HL-60/S4 (cell line): ENCODE measurements around the gene PCDHB16.
"Not testable (repeated sequence)": the region's sequence is repeated elsewhere in the genome, so short reads cannot be mapped to it uniquely, and the experiment has no call there.

Source experiments
- in situ Hi-C: fragments of 300-500 bp; cut with MboI; formaldehyde crosslinking; loops from 2 replicates; pipeline ENCODE4 v1.14.3; 2022; ENCODE audit warnings: low sequenced_read_pairs

Gene PCDHB16

DNA sequence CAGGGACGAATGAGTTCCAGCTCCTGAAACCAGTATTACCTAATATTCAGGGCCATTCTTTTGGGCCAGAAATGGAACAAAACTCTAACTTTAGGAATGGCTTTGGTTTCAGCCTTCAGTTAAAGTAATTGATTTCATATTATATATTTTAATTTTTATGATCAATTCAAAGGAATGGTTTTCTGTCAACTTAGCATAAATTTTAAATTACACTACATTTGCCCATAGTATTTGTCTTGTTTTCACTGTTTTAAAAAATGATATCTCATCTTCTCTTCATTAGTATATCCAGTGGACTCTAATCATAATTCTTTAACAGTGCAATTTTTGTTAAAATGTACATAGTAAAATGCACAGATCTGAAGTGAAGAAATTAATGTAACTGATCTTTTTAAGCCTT lies 1.9 kb upstream of the PCDHB16 start:
- in situ Hi-C loops: loop anchor here (25.0 kb wide), 1 partner anchor 382 kb away; no protein-coding TSS in a partner anchor

DNA sequence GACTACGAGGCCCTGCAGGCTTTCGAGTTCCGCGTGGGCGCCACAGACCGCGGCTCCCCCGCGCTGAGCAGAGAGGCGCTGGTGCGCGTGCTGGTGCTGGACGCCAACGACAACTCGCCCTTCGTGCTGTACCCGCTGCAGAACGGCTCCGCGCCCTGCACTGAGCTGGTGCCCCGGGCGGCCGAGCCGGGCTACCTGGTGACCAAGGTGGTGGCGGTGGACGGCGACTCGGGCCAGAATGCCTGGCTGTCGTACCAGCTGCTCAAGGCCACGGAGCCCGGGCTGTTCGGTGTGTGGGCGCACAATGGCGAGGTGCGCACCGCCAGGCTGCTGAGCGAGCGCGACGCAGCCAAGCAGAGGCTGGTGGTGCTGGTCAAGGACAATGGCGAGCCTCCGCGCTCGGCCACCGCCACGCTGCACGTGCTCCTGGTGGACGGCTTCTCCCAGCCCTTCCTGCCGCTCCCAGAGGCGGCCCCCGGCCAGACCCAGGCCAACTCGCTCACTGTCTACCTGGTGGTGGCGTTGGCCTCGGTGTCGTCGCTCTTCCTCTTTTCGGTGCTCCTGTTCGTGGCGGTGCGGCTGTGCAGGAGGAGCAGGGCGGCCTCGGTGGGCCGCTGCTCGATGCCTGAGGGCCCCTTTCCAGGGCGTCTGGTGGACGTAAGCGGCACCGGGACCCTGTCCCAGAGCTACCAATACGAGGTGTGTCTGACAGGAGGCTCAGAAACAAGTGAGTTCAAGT lies 2.1 kb downstream of the PCDHB16 start:
- in situ Hi-C loops: loop anchor here (25.0 kb wide), 1 partner anchor 378 kb away; no protein-coding TSS in a partner anchor

DNA sequence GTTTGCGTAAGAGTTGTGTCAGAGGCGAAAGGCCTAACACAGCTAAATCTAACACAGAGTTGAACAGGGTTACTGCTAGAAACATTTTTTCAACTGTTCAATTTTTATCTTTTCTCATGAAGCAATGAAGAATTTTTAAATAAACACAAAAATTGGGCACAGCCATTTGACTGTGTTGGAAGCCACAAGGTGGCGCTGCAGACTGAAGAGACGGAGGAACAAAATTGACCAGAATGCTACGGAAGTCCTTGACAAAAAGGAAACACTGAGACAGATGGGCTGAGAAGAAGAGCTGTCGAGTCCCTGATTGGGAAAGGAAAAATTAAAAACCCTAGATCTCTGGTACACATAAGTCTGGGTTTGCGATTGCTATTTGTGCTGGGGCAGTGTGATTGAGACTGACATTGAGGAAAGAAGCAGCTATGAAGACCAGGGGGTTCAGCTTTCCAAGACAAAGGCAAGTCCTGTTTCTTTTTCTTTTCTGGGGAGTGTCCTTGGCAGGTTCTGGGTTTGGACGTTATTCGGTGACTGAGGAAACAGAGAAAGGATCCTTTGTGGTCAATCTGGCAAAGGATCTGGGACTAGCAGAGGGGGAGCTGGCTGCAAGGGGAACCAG lies 4.8 kb downstream of the PCDHB16 start, which contains the start of gene PCDHB9:
Gene PCDHB9, plus strand, starts transcription at position 265 of the 616 bp plus-strand sequence. Its CDS starts 158 bp downstream, at position 423.
- in situ Hi-C loops: loop anchor here (25.0 kb wide), 1 partner anchor 375 kb away; no protein-coding TSS in a partner anchor

DNA sequence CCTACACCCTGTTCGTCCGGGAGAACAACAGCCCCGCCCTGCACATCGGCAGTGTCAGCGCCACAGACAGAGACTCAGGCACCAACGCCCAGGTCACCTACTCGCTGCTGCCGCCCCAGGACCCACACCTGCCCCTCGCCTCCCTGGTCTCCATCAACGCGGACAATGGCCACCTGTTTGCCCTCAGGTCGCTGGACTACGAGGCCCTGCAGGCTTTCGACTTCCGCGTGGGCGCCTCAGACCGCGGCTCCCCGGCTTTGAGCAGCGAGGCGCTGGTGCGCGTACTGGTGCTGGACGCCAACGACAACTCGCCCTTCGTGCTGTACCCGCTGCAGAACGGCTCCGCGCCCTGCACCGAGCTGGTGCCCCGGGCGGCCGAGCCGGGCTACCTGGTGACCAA lies 6.5 kb downstream of the PCDHB16 start:
- in situ Hi-C loops: loop anchor here (25.0 kb wide), 1 partner anchor 374 kb away; no protein-coding TSS in a partner anchor

DNA sequence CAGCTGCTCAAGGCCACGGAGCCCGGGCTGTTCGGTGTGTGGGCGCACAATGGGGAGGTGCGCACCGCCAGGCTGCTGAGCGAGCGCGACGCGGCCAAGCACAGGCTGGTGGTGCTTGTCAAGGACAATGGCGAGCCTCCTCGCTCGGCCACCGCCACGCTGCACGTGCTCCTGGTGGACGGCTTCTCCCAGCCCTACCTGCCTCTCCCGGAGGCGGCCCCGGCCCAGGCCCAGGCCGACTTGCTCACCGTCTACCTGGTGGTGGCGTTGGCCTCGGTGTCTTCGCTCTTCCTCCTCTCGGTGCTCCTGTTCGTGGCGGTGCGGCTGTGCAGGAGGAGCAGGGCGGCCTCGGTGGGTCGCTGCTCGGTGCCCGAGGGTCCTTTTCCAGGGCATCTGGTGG lies 6.9 kb downstream of the PCDHB16 start:
- in situ Hi-C loops: loop anchor here (25.0 kb wide), 1 partner anchor 373 kb away; no protein-coding TSS in a partner anchor

- in situ Hi-C loops: loop anchor here (25.0 kb wide), 1 partner anchor 370 kb away; no protein-coding TSS in a partner anchor
Measured at GRCh38 chr5:141192110-141192725, 10.0 kb downstream of the PCDHB16 start, which contains the start of gene PCDHB10. PCDHB10 (plus strand) TSS chr5:141192353; CDS start chr5:141192553, 200 bp downstream.

GRCh38 chr5:141194332-141194731 lies 12.1 kb downstream of the PCDHB16 start:
- in situ Hi-C loops: loop anchor here (25.0 kb wide), 1 partner anchor 368 kb away; no protein-coding TSS in a partner anchor

GRCh38 chr5:141196363-141196762 lies 14.2 kb downstream of the PCDHB16 start:
- in situ Hi-C loops: loop anchor here (25.0 kb wide), 1 partner anchor 366 kb away; no protein-coding TSS in a partner anchor

DNA sequence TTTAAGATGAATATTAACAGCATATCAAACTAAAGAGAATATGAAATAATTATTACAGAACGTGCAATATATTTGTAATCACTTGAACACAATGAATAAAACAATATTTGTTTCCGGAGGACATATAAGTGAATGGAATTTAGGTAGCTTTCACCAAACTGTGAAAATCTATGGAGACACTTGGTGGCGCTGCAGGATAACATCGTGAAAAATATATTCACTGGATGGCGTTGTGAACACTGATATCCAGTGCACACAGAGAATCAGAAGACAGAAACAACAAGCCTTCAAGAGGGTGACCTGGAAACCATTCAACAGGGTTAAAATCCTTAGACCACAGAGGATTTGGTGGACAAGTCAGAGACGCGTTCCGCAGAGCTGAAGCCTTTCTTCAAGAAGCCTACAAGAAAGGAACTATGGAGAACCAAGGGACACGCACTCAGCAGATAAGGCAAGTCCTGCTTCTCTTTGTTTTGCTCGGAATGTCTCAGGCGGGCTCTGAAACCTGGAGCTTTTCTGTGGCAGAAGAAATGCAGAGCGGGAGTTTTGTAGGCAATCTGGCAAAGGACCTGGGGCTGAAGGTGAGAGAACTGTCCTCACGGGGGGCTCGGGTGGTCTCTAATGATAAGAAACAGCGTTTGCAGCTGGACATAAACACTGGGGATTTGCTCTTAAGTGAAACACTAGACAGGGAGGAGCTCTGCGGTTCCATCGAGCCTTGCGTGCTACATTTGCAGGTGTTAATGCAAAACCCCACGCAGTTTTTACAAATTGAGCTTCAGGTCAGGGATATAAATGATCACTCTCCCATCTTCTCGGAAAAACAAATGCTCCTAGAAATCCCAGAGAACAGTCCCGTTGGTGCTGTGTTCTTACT lies 17.4 kb downstream of the PCDHB16 start, which contains the start of gene PCDHB11:
Gene PCDHB11, plus strand, starts transcription at position 269 of the 877 bp plus-strand sequence. Its CDS starts 148 bp downstream, at position 417.
- in situ Hi-C loops: loop anchor here (25.0 kb wide), 1 partner anchor 363 kb away; no protein-coding TSS in a partner anchor

GRCh38 chr5:141201126-141201525 lies 18.9 kb downstream of the PCDHB16 start:
- in situ Hi-C loops: not testable (repeated sequence)

- in situ Hi-C loops: not testable (repeated sequence)
Measured at GRCh38 chr5:141201646-141202045, 19.5 kb downstream of the PCDHB16 start.

DNA sequence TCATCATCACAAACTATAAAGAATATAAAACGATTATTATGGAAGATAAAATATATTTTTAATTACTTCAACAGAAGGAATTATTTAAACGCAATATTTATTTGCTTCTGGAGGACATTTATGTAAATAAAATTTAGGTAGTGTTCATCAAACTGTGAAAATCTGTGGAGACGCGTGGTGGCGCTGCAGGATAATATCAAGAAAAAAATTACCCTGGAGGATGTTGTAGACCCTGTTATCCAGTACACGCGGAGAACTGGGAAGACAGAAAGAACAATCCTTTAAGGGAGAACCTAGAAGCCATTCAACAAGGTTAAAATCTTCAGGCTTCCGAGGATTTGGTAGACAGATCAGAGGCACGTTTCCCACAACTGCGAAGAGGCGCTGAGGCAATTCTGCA lies 26.3 kb downstream of the PCDHB16 start, which contains the start of gene PCDHB12:
Gene PCDHB12, plus strand, starts transcription at position 242 of the 400 bp plus-strand sequence. CDS start 189 bp downstream, outside the sequence.
- in situ Hi-C loops: no loop called here

DNA sequence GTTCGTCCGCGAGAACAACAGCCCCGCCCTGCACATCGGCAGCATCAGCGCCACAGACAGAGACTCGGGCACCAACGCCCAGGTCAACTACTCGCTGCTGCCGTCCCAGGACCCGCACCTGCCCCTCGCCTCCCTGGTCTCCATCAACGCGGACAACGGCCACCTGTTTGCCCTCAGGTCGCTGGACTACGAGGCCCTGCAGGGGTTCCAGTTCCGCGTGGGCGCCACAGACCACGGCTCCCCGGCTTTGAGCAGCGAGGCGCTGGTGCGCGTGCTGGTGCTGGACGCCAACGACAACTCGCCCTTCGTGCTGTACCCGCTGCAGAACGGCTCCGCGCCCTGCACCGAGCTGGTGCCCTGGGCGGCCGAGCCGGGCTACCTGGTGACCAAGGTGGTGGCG lies 28.1 kb downstream of the PCDHB16 start:
- in situ Hi-C loops: not testable (repeated sequence)

- in situ Hi-C loops: not testable (repeated sequence)
Measured at GRCh38 chr5:141210849-141211248, 28.7 kb downstream of the PCDHB16 start.

GRCh38 chr5:141213656-141214339 lies 31.6 kb downstream of the PCDHB16 start, which contains the start of gene PCDHB13:
PCDHB13 (plus strand) TSS chr5:141213919; CDS start chr5:141214124, 205 bp downstream.
- in situ Hi-C loops: not testable (repeated sequence)

GRCh38 chr5:141214583-141214982 lies 32.4 kb downstream of the PCDHB16 start:
- in situ Hi-C loops: not testable (repeated sequence)

- in situ Hi-C loops: not testable (repeated sequence)
Measured at GRCh38 chr5:141215504-141215903, 33.3 kb downstream of the PCDHB16 start.

GRCh38 chr5:141216035-141216434 lies 33.8 kb downstream of the PCDHB16 start:
- in situ Hi-C loops: not testable (repeated sequence)
